HG03196 (cell line): ENCODE data around the gene MIS18BP1.
"Not testable (repeated sequence)": the region's sequence is repeated elsewhere in the genome, so short reads cannot be mapped to it uniquely, and the experiment has no call there.

Experiments
- ATAC-seq: cut with Tn5 transposase; IDR thresholded peaks from one replicate; pipeline ENCODE4 v1.9.1; 2021; ENCODE audit not compliant: unreplicated experiment

MIS18BP1 gene

GRCh38 chr14:45253070-45253753, at the start of gene MIS18BP1:
Gene MIS18BP1 (minus strand): TSS chr14:45253202. CDS start chr14:45247286, 5,916 bp downstream.
- ATAC-seq = peak; percentile 90

GRCh38 chr14:45298423-45299117, 45.6 kb upstream of the MIS18BP1 start:
- ATAC-seq = no peak

- not testable (repeated sequence) for ATAC-seq
Measured at GRCh38 chr14:45294796-45295195, 41.8 kb upstream of the MIS18BP1 start.

GRCh38 chr14:45290547-45290946, 37.5 kb upstream of the MIS18BP1 start:
- no peak for ATAC-seq

- no peak for ATAC-seq
Measured at GRCh38 chr14:45287610-45288009, 34.6 kb upstream of the MIS18BP1 start.

- no peak for ATAC-seq
Measured at GRCh38 chr14:45284802-45285201, 31.8 kb upstream of the MIS18BP1 start.

GRCh38 chr14:45281731-45282400, 28.9 kb upstream of the MIS18BP1 start:
- not testable (repeated sequence) for ATAC-seq

GRCh38 chr14:45271858-45272537, 19.0 kb upstream of the MIS18BP1 start:
- ATAC-seq = no peak

- no peak for ATAC-seq
Measured at GRCh38 chr14:45270031-45270430, 17.0 kb upstream of the MIS18BP1 start.

GRCh38 chr14:45267071-45267470, 14.1 kb upstream of the MIS18BP1 start:
- no peak for ATAC-seq

GRCh38 chr14:45262637-45263036, 9.6 kb upstream of the MIS18BP1 start:
- no peak for ATAC-seq

GRCh38 chr14:45261209-45261608, 8.2 kb upstream of the MIS18BP1 start:
- no peak for ATAC-seq

GRCh38 chr14:45258805-45259204, 5.8 kb upstream of the MIS18BP1 start:
- ATAC-seq = no peak

- no peak for ATAC-seq
Measured at GRCh38 chr14:45258073-45258472, 5.1 kb upstream of the MIS18BP1 start.

GRCh38 chr14:45254771-45255170, 1.8 kb upstream of the MIS18BP1 start:
- ATAC-seq = no peak

GRCh38 chr14:45253754-45254310, 830 bp upstream of the MIS18BP1 start:
- no peak for ATAC-seq

GRCh38 chr14:45252366-45253069, 484 bp downstream of the MIS18BP1 start:
- ATAC-seq = no peak

- ATAC-seq = peak; percentile 66
Measured at GRCh38 chr14:45251912-45252311, 1.1 kb downstream of the MIS18BP1 start.

- no peak for ATAC-seq
Measured at GRCh38 chr14:45249856-45250575, 3.0 kb downstream of the MIS18BP1 start.

GRCh38 chr14:45247427-45247826, 5.6 kb downstream of the MIS18BP1 start:
- no peak for ATAC-seq
